ENCODE results near the gene SLMAP. TPM values are rescaled to one million over a fixed set of nuclear protein-coding genes. Genes with fewer than 3 reads are reported as not detected.

SLMAP gene
- total and polyA plus RNA-seq, 2 of the 13 experiments (the other 11 are each of a cell fraction or from before 2014, with no cell fraction given), result 24.0 to 48.3 TPM

GRCh38 chr3:57942388-57942787 lies 186.3 kb downstream of the SLMAP start:
- no peaks in the 10 kb centered on the region for H3K36me3 ChIP-seq (replicated peaks in 1 of 2; ENCODE audit: control insufficient read depth in 1 of 2, insufficient read depth in 2 of 2, low read length in 2 of 2)
- H3K9ac ChIP-seq (ENCODE audit: insufficient read depth, low read depth, low read length), result no peak overlapping the region
- H3K4me3 ChIP-seq (replicated peaks in 1 of 3; ENCODE audit: insufficient read depth in 1 of 3, low read depth in 2 of 3, low read length in 3 of 3), result no peak overlapping the region
- no peak overlapping the region for H3K4me2 ChIP-seq (ENCODE audit: low read depth, low read length)
- H3K9me3 ChIP-seq (ENCODE audit: low read length), result no peaks in the 10 kb centered on the region
- ChIA-PET POLR2A (no interaction called here), CTCF (ENCODE audit: low intra/inter-chr PET ratio, low total read pairs) (no interaction called here)
- intact Hi-C loops (cut with micrococcal nuclease; ENCODE audit: unreplicated experiment) (no loop called here), in situ Hi-C loops (cut with HindIII; ENCODE audit: extremely low pct_ligation_motif_present, low pct_unique_long_range_greater_than_20kb) (no loop called here)
- no TSS peak for BruUV-seq (replicated peaks)
- H2AFZ ChIP-seq (ENCODE audit: low read length), result no peak overlapping the region
- DNase-seq (ENCODE audit: low spot score) (no peak), FAIRE-seq (no peak), ATAC-seq (no peak)
- no peak overlapping the region for H3K27ac ChIP-seq (ENCODE audit: extremely low read length, insufficient read depth, low read length)
- H4K20me1 ChIP-seq (ENCODE audit: insufficient read depth, low read length), result no peaks in the 10 kb centered on the region
- no peaks in the 10 kb centered on the region for H3K27me3 ChIP-seq (ENCODE audit: control insufficient read depth in 1 of 2, insufficient read depth in 2 of 2, low read length in 2 of 2)
- TF ChIP-seq CBX5 (CRISPR knock-in tag; IDR thresholded peaks at IDR 0.05; ENCODE audit: borderline replicate concordance) (no peak), ZNF235 (CRISPR knock-in tag; IDR thresholded peaks at IDR 0.05; ENCODE audit: borderline replicate concordance) (no peak), ZNF800 (CRISPR knock-in tag; IDR thresholded peaks at IDR 0.05) (no peak)
- H3K79me2 ChIP-seq (ENCODE audit: insufficient read depth, low read length), result no peaks in the 10 kb centered on the region
- peaks cover 40% of the 10 kb centered on the region for H3K4me1 ChIP-seq (ENCODE audit: insufficient read depth, low read length)

- BruUV-seq (replicated peaks), result no TSS peak
- WGBS (ENCODE audit: low lambda C conversion rate), result 77% methylated on average over 4 of the region's 4 CpGs
- intact Hi-C loops (cut with micrococcal nuclease; ENCODE audit: unreplicated experiment), result no loop called here
- no peaks in the 10 kb centered on the region for H3K27me3 ChIP-seq (ENCODE audit: control insufficient read depth in 1 of 2, insufficient read depth in 2 of 2, low read length in 2 of 2)
- in situ Hi-C loops (cut with HindIII; ENCODE audit: extremely low pct_ligation_motif_present, low pct_unique_long_range_greater_than_20kb), result no loop called here
- H3K79me2 ChIP-seq (ENCODE audit: insufficient read depth, low read length), result no peaks in the 10 kb centered on the region
- ATAC-seq (no peak), DNase-seq (ENCODE audit: low spot score) (no peak), FAIRE-seq (no peak)
- H3K9ac ChIP-seq (ENCODE audit: insufficient read depth, low read depth, low read length), result no peak overlapping the region
- no peak overlapping the region for H2AFZ ChIP-seq (ENCODE audit: low read length)
- H3K9me3 ChIP-seq (ENCODE audit: low read length), result no peaks in the 10 kb centered on the region
- no peak overlapping the region for H3K27ac ChIP-seq (ENCODE audit: extremely low read length, insufficient read depth, low read length)
- H3K4me3 ChIP-seq (replicated peaks in 1 of 3; ENCODE audit: insufficient read depth in 1 of 3, low read depth in 2 of 3, low read length in 3 of 3), result no peak overlapping the region
- no peaks in the 10 kb centered on the region for H3K36me3 ChIP-seq (replicated peaks in 1 of 2; ENCODE audit: control insufficient read depth in 1 of 2, insufficient read depth in 2 of 2, low read length in 2 of 2)
- H4K20me1 ChIP-seq (ENCODE audit: insufficient read depth, low read length), result no peaks in the 10 kb centered on the region
- H3K4me2 ChIP-seq (ENCODE audit: low read depth, low read length), result no peak overlapping the region
- CTCF ChIA-PET (ENCODE audit: low intra/inter-chr PET ratio, low total read pairs), result no interaction called here
- POLR2A ChIA-PET, result no interaction called here
- peaks cover 45% of the 10 kb centered on the region for H3K4me1 ChIP-seq (ENCODE audit: insufficient read depth, low read length)
- TF ChIP-seq ATAD3A (CRISPR knock-in tag; IDR thresholded peaks at IDR 0.05) (no peak), KDM1A (CRISPR knock-in tag; IDR thresholded peaks at IDR 0.05) (no peak), PTBP1 (IDR thresholded peaks at IDR 0.05; ENCODE audit: low read depth, low read length, poor library complexity, severe bottlenecking) (no peak), GMEB1 (CRISPR knock-in tag; IDR thresholded peaks at IDR 0.05; ENCODE audit: borderline replicate concordance) (no peak), ZNF432 (CRISPR knock-in tag; IDR thresholded peaks at IDR 0.05; ENCODE audit: borderline replicate concordance) (no peak), SPEN (CRISPR knock-in tag; IDR thresholded peaks at IDR 0.05; ENCODE audit: low read depth) (no peak), ZNF20 (CRISPR knock-in tag; IDR thresholded peaks at IDR 0.05) (no peak)
Observed at GRCh38 chr3:57942872-57943283, 186.8 kb downstream of the SLMAP start.
